Endothelial cell of umbilical vein (primary cell): Measurements from ENCODE around the gene ENOSF1.

ENCODE experiments used
- CTCF ChIP-seq, 2 donors: IDR thresholded peaks; 1 replicate in 1 of 2; 2 replicates in 1 of 2; pipeline ENCODE4 v1.5.1; 2011; ENCODE audit warnings: low read length in 2 of 2, mild to moderate bottlenecking in 2 of 2, moderate library complexity in 2 of 2, control low read depth in 1 of 2, inconsistent platforms in 1 of 2, low read depth in 1 of 2; ENCODE audit not compliant: insufficient read depth in 1 of 2; ENCODE audit errors: extremely low read depth in 1 of 2
- JUN ChIP-seq: IDR thresholded peaks from 2 replicates; pipeline ENCODE4 v1.6.1; 2011; ENCODE audit warnings: borderline replicate concordance, low read depth; ENCODE audit not compliant: insufficient read length, insufficient read depth
- MAX ChIP-seq: IDR thresholded peaks from 2 replicates; pipeline ENCODE4 v1.6.1; 2011; ENCODE audit not compliant: insufficient read depth, insufficient read length
- POLR2A ChIP-seq: IDR thresholded peaks from 2 replicates; pipeline ENCODE4 v1.6.1; 2012; ENCODE audit warnings: low read depth, mild to moderate bottlenecking, control low read depth, low read length
- POLR2AphosphoS5 ChIP-seq: IDR thresholded peaks from 2 replicates; pipeline ENCODE4 v1.6.1; 2012; ENCODE audit warnings: low read depth, mild to moderate bottlenecking, control low read depth, low read length, moderate library complexity; ENCODE audit not compliant: insufficient read depth

- TF ChIP-seq CTCF (IDR thresholded peaks at IDR 0.05; ENCODE audit: extremely low read depth in 1 of 2, insufficient read depth in 1 of 2, low read depth in 1 of 2, low read length in 2 of 2) (no peak), POLR2AphosphoS5 (no peak), MAX (no peak), POLR2A (no peak), JUN (no peak)
Measured at GRCh38 chr18:662197-662596, 50.2 kb downstream of the ENOSF1 start.
